BE2C (cell line): ENCODE data around the gene ABCA2.

Source experiments
- DNase-seq: peaks from one replicate; pipeline ENCODE4 v3.0.0-alpha.2; 2020
- H3K27me3 ChIP-seq: fragments of 250-450 bp; sonication (Bioruptor Pico); 2 replicates; pipeline ENCODE4 v1.5.1; 2020; ENCODE audit warnings: mild to moderate bottlenecking
- H3K36me3 ChIP-seq: fragments of 250-450 bp; sonication (Bioruptor Pico); 2 replicates; pipeline ENCODE4 v1.5.1; 2020; ENCODE audit warnings: mild to moderate bottlenecking
- H3K4me1 ChIP-seq: fragments of 250-450 bp; sonication (Bioruptor Pico); 2 replicates; pipeline ENCODE4 v1.5.1; 2020
- H3K4me3 ChIP-seq: 2 replicates; pipeline ENCODE4 v1.5.1; 2011; ENCODE audit warnings: low read depth, low read length
- H3K9me3 ChIP-seq: fragments of 250-450 bp; sonication (Bioruptor Pico); 2 replicates; pipeline ENCODE4 v1.5.1; 2020
- TF ChIP-seq, protein P1 (sequence below): IDR thresholded peaks from 2 replicates; pipeline ENCODE4 v1.5.1; 2012; ENCODE audit warnings: mild to moderate bottlenecking, low read depth, low read length

The ABCA2 gene

DNA sequence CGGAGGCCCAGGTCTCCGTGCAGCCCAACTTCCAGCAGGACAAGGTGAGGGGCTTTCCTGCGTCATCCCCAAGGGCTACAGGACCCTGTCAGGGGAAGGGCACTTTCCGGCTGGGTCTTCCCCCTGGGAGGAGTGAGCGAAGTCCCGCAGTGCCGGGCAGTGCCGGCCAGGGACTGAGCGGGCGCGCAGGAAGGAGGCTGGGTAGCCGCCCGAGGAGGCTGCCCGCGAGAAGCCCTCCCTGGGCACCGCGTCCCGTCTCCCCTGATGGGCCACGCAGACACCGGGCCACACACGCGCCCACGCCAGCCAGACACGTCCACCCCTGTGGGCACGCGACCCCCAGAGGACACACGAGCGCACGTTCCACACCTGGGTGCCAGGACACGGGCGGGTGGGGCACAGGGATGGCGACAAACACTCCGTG is 50.4 kb downstream of the ABCA2 start:
- Histone ChIP-seq H3K9me3 (no peaks in the 10 kb centered on the region), H3K36me3 (no peaks in the 10 kb centered on the region), H3K4me1 (peaks cover 19% of the 10 kb centered on the region), H3K4me3 (peak overlapping the region; percentile 31; the same call in 1 of the 2 replicates), H3K27me3 (no peaks in the 10 kb centered on the region)
- TF ChIP-seq, protein P1, sequence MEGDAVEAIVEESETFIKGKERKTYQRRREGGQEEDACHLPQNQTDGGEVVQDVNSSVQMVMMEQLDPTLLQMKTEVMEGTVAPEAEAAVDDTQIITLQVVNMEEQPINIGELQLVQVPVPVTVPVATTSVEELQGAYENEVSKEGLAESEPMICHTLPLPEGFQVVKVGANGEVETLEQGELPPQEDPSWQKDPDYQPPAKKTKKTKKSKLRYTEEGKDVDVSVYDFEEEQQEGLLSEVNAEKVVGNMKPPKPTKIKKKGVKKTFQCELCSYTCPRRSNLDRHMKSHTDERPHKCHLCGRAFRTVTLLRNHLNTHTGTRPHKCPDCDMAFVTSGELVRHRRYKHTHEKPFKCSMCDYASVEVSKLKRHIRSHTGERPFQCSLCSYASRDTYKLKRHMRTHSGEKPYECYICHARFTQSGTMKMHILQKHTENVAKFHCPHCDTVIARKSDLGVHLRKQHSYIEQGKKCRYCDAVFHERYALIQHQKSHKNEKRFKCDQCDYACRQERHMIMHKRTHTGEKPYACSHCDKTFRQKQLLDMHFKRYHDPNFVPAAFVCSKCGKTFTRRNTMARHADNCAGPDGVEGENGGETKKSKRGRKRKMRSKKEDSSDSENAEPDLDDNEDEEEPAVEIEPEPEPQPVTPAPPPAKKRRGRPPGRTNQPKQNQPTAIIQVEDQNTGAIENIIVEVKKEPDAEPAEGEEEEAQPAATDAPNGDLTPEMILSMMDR = no peak
- no peak for DNase-seq

DNA sequence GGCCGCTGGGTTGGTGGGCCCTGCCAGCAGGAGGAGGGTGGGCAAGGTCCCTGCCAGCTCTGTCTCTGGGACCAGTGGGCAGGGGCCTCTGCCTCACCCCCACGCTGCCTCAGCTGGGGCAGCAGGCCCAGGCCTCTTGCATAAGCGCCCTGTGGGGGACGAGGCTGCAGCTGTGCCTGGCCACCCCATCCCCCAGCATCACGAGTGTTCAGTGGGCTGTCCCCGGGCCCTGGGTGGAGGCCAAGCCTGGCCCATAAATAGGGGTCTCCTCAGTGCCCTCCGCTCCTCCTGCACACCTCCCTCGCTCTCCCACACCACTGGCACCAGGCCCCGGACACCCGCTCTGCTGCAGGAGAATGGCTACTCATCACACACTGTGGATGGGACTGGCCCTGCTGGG is 50.8 kb downstream of the ABCA2 start, which contains the start of gene PTGDS:
TSS of gene PTGDS (plus strand) at position 282 of the 400 bp plus-strand sequence. CDS start at position 357, 75 bp downstream.
- Histone ChIP-seq H3K27me3 (no peaks in the 10 kb centered on the region), H3K36me3 (no peaks in the 10 kb centered on the region), H3K9me3 (no peaks in the 10 kb centered on the region), H3K4me3 (peak within 1 kb of the TSS; percentile 31), H3K4me1 (peaks cover 18% of the 10 kb centered on the region)
- DNase-seq = no peak
- TF ChIP-seq, protein P1 = no peak

DNA sequence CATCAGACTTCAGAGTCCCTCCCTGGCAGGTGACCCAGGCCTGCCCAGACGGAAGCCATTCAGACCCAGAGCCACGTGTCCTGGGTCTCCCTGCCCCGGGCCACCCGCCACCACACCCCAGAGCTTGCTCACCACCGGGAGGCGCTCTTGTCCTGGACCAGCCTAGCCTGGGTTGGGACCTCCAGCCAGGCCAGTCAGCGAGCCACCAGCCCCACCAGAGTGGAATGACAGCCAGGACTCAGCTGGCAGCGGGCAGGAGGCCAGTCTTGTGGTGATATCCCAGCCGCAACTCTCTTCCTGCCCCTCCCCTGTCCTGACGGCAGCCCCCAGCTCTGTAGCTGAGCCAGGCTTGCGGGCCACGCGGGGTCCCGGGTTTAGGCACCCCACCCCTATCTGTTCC is 52.4 kb downstream of the ABCA2 start:
- Histone ChIP-seq H3K4me1 (peaks cover 2% of the 10 kb centered on the region), H3K36me3 (no peaks in the 10 kb centered on the region), H3K27me3 (no peaks in the 10 kb centered on the region), H3K4me3 (no peak overlapping the region), H3K9me3 (no peaks in the 10 kb centered on the region)
- TF ChIP-seq, protein P1 = 0 out of 2 replicates have a peak, but pooled peaks have one; percentile 7
- no peak for DNase-seq

DNA sequence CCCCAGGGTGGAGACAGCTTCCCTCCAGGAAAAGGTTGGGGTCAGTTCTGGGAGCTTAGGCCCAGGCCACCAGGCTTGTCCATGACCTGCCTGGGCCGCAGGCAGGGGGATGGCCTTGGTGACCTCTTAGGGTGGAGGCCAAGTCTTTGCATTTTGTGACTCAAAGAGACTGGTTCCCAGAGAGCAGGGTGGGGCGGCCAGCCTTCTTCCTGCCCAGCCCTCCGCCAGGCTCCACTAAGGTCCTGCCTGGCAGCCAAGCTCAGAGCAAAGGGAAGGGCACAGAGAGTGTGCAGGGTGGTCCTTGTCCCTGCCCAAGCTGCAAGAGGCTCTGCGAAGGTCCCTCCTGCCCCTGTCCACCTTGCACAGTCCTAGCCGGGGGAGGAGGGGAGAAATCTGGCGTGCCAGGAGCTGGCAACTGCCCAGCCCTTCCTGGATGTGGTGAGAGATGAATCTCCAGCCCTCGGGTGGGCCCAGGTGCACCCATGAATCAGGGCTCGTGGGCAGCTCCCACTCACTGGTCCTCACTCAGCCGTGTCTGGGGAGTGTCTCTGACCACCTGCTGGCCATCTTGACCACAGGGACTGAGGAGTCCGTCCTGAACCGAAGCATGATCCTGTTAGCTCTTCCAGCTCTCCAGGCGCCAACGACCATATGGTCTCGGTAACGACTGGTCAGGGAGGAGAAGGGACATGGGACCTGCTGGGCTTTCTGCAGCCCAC is 53.1 kb downstream of the ABCA2 start:
- H3K4me1 ChIP-seq = no peaks in the 10 kb centered on the region
- H3K9me3 ChIP-seq = no peaks in the 10 kb centered on the region
- no peak overlapping the region for H3K4me3 ChIP-seq
- no peaks in the 10 kb centered on the region for H3K36me3 ChIP-seq
- DNase-seq = no peak
- no peaks in the 10 kb centered on the region for H3K27me3 ChIP-seq
- TF ChIP-seq, protein P1 = no peak

DNA sequence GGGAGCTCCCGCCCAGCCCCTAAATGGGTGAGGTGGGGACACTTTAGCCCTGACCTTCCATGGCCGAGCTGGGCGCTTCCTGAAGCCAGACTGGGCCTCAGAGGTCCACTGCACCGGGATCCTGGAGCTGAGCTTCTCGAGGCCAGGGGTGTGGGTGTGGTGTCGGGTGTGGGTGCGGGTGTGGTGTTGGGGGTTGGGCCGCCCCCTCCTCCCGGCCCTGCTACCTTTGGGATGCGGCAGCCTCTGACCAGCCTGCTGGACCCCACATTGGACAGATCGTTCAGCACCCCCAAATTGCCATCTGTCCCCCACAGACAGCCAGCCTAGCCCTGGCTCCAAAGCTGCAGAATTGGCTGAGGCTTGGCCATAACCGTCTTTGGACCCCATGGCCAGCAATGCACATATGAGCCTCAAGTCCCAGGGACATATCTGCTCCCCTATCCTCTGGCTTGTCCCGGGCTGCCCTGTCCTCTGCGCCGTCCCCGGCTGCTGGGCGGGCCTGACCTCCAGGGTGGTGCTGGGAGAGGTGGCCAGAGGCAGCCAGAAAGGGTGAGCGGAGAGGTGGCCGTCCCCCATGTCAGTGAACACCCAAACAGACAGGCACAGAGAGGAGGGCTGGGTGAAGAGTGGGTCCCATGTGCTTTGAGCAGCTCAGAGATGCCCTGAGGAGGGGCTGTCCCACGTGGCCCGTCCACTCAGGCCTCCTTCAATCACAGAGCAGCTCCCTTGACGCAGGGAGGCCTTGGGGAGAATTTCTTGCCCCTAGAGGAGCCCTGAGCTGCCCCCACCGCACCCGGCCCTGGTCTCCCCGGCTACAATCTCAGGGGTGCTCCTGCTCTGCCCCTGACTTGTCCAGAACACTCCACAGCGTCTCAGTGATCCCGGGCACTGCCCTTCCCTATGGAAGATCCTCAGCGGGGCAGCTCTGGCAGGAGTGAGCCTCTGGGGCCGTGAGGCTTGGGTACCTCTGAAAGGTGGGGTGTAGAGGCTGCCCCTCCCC is 54.1 kb downstream of the ABCA2 start:
- Histone ChIP-seq H3K4me3 (no peak overlapping the region), H3K27me3 (no peaks in the 10 kb centered on the region), H3K36me3 (no peaks in the 10 kb centered on the region), H3K4me1 (no peaks in the 10 kb centered on the region), H3K9me3 (no peaks in the 10 kb centered on the region)
- TF ChIP-seq, protein P1 = no peak
- DNase-seq = no peak
